AG08395 (cell line): Measurements from ENCODE around the gene GOLPH3L.
"Not testable (repeated sequence)": the region's sequence is repeated elsewhere in the genome, so short reads cannot be mapped to it uniquely, and the experiment has no call there.

Experiments used
- DNase-seq: peaks from one replicate; pipeline ENCODE4 v3.0.0; 2012; ENCODE audit warnings: mixed read lengths, low spot score

The GOLPH3L gene

DNA sequence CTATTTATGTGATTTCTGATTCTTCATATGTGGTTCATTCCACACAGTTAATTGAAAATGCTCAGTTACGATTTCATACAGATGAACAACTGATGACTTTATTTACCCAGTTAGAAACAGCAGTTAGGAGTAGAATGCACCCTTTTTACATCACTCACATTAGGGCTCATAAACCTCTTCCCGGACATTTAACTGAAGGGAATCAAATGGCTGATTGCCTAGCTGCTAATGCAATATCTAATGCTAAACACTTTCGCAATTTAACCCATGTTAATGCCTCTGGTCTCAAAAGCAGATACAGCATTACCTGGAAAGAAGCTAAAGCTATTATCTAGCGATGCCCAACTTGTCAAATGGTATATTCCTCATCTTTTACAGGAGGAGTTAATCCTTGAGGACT is 39.9 kb downstream of the GOLPH3L start:
- DNase-seq: not testable (repeated sequence)

- DNase-seq: not testable (repeated sequence)
Measured at GRCh38 chr1:150654635-150655034, 42.3 kb downstream of the GOLPH3L start.

DNA sequence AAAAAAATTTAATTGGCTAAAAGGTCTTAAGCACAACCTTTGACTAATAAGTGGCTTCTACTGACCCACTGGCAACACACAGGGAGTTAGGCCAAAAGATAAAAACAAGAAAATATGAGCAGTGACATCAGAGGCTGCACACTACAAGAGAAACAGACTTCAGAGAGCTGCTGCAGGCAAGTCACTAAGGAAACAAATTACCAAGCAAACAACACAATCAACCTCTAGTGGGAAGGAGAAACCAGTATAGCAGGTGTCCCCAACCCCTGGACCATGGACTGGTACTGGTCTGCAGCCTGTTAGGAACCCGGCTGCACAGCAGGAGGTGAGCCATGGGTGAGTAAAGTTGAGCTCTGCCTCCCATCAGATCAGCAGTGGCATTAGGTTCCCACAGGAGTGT is 46.8 kb downstream of the GOLPH3L start:
- no peak for DNase-seq

DNA sequence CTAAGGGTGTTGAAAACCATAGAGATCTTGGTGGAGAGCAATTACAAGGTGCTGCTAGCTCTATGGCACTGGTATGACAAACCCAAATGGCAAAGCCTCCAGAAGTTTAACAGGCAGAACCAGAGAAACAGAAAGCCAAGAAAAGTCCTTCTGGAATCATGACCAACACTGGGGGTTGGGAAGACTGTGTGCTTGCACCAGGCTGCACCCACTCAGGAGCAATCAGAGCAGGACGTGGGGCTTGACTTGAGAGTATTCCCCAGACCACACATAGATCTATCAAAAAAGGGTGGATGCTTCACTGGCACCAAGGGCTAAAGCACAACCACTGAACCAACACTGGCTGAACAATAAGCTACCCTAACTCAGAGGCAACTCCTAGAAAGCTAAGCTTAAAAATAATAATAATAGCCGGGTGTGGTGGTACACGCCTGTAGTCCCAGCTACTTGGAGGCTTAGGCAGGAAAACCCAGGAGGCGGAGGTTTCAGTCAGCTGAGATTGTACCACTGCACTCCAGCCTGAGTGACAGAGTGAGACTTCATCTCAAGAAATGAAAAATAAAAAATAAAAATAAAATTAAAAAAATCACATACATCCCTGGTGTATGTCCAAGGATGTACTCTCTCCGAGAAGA is 47.4 kb downstream of the GOLPH3L start:
- no peak for DNase-seq

GRCh38 chr1:150642296-150642695 is 54.7 kb downstream of the GOLPH3L start:
- DNase-seq: no peak

- not testable (repeated sequence) for DNase-seq
Measured at GRCh38 chr1:150641126-150641815, 55.7 kb downstream of the GOLPH3L start.

DNA sequence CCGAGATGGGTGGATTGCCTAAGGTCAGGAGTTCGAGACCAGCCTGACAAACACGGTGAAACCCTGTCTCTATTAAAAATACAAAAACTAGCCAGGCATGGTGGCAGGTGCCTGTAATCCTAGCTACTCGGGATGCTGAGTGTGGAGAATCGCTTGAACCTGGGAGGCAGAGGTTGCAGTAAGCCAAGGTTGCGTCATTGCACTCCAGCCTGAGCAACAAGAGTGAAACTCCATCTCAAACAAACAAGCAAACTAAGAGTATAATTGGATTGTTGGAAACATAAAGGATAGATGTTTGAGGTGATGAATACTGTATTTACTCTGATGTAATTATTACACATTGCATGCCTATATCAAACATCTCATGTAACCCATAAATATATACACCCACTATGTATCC is 58.5 kb downstream of the GOLPH3L start:
- not testable (repeated sequence) for DNase-seq

DNA sequence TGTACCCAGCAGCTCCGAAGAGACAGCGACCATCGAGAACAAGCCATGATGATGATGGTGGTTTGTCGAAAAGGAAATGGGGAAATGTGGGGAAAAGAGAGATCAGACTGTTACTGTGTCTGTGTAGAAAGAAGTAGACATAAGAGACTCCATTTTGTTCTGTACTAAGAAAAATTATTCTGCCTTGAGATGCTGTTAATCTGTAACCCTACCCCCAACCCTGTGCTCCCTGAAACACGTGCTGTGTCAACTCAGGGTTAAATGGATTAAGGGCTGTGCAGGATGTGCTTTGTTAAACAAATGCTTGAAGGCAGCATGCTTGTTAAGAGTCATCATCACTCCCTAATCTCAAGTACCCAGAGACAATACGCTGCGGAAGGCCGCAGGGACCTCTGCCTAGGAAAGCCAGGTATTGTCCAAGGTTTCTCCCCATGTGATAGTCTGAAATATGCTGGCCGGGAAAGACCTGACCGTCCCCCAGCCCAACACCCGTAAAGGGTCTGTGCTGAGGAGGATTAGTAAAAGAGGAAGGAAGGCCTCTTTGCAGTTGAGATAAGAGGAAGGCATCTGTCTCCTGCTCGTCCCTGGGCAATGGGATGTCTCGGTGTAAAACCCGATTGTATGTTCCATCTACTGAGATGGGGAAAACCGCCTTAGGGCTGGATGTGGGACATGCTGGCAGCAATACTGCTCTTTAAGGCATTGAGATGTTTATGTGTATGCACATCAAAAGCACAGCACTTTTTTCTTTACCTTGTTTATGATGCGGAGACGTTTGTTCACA is 61.9 kb downstream of the GOLPH3L start:
- not testable (repeated sequence) for DNase-seq

DNA sequence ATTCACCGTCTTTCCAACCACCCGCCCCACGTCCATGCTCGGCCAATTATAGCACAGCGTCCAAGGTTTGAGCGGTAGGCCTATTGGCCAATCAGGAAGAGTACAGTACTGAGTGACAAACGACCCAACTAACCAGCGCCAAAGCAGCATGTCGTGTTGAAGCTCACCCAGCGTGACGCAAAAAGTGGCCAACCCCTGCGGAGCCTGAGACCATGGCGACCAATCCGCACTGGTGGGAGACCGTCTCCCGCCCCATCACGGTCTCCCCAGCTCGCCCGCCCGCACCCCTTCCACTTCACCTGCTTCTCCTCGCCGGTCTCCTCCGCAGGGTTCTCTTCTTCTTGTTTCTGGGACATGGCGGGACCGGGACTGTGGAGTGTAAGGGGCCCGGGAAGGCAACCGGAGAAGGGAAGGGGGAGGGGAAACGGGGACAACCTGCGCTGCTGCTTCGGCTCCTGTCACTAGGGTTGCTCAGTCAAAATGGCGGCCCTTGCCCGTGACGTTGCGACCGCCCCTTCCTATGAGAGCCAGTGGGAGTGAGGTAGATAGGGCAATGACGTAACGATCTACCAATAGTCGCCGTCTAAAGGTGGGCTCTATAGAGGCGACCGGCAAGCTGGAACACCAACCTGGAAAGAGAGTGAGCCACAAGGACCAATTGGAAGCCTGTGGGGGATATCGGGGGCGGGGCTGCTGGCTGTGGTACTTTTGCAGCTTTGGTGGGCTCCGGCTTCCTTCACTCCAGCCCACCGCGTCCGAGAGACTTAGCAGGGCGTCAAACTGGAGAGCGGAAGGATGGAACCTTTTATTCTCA is 67.6 kb downstream of the GOLPH3L start, which contains the start of gene ENSA:
ENSA (minus strand) TSS at position 498 of the 814 bp plus-strand sequence; CDS start at position 356, 142 bp downstream.
- DNase-seq: peak; percentile 98

DNA sequence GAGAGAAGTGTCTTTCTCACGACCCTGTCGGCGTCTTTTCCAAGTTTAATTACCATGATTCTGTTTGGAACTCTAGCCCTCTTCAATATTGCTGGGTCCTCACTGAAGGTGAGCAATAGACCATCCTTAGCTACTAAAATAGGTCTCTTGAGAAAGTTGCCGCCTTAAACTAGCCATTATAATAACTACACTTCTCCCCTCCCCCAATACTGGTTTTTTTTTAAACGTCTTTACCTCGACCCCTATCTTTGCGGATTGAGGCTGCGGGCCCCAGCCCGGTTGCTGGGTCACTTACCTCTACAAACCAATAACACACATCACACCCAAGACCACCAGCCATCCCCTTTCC is 68.2 kb downstream of the GOLPH3L start:
- no peak for DNase-seq

DNA sequence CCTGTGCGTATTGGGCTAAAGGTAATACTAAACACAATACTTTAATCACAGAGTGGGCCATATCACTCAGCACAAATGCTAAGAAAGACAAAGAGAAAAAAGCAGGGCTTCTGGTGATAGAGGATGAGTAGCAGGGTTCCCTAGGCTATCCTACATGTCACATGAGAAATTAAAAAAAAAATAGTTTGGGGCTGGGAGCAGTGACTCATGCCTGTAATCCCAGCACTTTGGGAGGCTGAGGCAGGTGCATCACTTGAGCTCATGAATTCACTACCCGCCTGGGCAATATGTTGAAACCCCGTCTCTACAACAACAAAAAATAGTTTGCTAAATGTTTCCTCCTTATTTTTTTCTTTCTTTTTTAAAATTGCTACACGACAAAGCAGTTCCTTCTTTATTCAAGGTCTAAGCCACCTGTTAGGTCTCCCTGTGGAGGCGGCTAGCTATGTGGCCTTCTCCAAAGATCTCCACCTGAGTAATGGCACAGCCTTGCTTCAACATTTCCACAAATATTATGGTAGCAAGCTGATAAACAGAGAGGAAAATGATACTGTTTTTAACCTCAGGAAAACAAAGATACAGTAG is 69.0 kb downstream of the GOLPH3L start:
- no peak for DNase-seq

DNA sequence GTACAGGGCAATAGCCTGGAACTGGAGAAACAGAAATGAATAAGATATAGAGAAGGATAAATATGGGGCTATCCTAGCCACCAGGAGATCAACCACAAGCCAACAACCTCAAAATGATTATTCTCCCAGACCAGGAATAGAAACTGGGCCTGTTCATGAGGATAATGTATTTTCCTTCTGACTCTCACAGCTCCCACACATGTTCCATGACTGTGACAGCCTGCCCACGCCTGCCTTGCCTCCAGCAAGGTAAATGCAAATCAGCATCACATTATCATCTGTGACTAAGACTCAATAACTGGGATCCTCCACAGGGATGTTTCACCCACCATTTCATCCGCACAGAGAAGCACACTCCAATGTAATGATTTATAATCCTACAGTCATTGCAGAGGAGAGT is 70.8 kb downstream of the GOLPH3L start:
- DNase-seq: no peak

GRCh38 chr1:150624546-150624945 is 72.4 kb downstream of the GOLPH3L start:
- DNase-seq: not testable (repeated sequence)

- DNase-seq: not testable (repeated sequence)
Measured at GRCh38 chr1:150624134-150624533, 72.8 kb downstream of the GOLPH3L start.

DNA sequence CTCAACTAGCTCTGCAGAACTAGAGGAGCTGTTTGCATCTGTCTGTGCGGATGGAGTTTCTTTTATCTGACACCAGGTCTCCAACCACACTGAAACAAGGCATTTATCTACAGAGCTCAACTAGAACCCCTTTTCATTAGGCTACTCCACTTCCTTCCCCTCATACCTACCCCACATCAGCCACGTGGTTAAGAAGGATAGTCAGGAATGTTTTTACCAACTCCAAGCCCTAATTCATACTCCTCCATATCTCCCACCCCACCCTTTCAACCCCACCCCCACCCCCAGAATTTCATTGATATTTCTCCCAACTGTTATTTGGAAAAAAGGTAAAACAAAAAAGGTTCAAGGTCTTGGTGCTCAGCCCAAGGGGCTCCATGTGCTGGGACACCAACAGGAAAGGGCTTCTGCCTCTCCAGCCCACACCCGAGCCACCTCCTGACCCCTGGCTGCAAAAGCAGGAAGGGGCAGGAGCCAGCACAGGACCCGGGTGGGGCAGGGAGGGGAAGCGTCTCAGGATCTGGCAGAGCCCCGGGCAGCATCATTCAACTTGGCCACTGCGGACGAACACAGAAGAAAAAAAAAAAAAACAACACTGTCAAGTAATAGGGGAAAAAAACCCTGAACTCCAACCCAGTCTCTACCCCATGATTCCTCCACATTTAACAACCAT is 74.5 kb downstream of the GOLPH3L start:
- DNase-seq: no peak

GRCh38 chr1:150621497-150622302 is 75.3 kb downstream of the GOLPH3L start:
- peak; percentile 73 for DNase-seq

DNA sequence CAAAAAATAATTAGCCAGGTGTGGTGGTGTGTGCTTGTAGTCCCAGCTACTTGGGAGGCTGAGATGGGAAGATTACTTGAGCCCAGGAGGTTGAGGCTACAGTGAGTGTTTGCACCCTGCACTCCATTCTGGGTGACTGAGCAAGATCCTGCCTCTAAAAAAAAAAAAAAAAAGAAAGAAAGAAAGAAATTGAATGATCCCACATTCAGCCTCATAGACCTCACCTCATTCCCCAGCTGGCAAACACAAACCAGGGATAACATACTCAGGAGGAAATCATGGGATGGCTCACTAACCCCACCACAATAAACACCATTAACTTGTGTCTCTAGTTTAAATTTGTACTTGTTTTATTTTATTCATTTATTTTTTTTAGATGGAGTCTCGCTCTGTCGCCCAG is 76.0 kb downstream of the GOLPH3L start:
- DNase-seq: no peak

DNA sequence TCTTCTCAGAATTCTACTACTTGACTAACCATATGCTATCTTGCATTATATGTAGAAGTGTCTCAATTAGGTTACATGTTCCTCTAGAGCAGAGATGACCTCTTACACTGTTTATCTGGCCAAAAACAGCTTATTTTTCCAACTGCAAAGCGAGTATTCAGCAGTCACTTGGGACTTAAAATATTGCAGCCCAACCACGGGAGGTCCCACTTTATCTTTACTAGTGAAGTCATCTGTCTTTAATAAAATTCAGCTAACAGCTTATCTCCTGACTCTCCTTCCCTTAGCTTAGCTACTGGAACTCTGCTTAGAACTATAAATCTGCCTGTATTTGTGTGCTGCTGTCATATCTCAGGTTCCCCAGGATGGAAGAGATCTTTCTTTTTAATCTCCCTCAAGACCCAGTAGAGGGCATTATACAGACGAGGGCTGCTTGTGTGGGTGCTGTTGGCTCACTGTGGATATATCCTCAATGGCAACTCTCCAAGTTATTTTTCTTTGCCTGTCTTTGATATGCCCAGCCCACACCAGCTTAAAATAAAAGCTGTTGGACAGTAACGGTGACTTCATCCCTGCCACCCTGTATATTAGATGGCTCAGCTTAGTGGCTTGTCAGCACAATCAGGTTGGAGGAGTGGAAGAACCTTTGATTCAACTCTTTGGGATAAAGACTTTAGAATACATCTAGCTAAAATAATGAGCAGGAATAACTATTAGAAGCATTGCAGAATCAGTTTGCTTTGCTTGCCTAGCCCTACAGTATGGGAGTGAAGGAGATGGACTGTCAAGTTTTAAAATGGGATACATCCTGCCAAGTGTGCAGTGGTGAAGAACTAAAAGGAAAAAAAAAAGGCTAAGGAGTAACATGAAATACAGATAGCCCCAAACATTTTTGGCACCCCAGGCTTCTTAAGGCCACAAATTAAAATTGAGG is 77.1 kb downstream of the GOLPH3L start:
- peak; percentile 66 for DNase-seq
